Hepatocyte (in vitro differentiated cells): ENCODE results near the gene EPHA4. TPM values are rescaled to one million over a fixed set of nuclear protein-coding genes. Genes with fewer than 3 reads are reported as not detected.

ENCODE experiments used
- DNase-seq: peaks from one replicate; pipeline ENCODE4 v3.0.0-alpha.2; 2016; ENCODE audit warnings: low spot score
- H2AFZ ChIP-seq: fragments of 200-600 bp; sonication (generic); 2 replicates; pipeline ENCODE4 v1.6.0; 2016; ENCODE audit warnings: antibody characterized with exemption, mild to moderate bottlenecking
- H3K27ac ChIP-seq: fragments of 200-600 bp; sonication (generic); 2 replicates; pipeline ENCODE4 v1.5.1; 2016; ENCODE audit warnings: mild to moderate bottlenecking
- H3K27me3 ChIP-seq: fragments of 200-600 bp; sonication (generic); 2 replicates; pipeline ENCODE4 v1.6.1; 2016
- H3K36me3 ChIP-seq: fragments of 200-600 bp; sonication (generic); replicated peaks from 2 replicates; pipeline ENCODE4 v1.5.1; 2016; ENCODE audit warnings: low read depth; ENCODE audit not compliant: insufficient read depth
- H3K4me1 ChIP-seq: fragments of 200-600 bp; sonication (generic); 2 replicates; pipeline ENCODE4 v1.5.1; 2016; ENCODE audit warnings: mild to moderate bottlenecking, moderate library complexity; ENCODE audit not compliant: insufficient read depth
- H3K4me2 ChIP-seq: fragments of 200-600 bp; sonication (generic); 2 replicates; pipeline ENCODE4 v1.6.0; 2016
- H3K4me3 ChIP-seq: fragments of 200-600 bp; sonication (generic); 2 replicates; pipeline ENCODE4 v1.5.1; 2016; ENCODE audit warnings: mild to moderate bottlenecking
- H3K79me2 ChIP-seq: fragments of 200-600 bp; sonication (generic); 2 replicates; pipeline ENCODE4 v1.6.0; 2017; ENCODE audit warnings: mild to moderate bottlenecking
- H3K9me2 ChIP-seq: fragments of 200-600 bp; sonication (generic); replicated peaks from 2 replicates; pipeline ENCODE4 v1.6.0; 2017; ENCODE audit warnings: mild to moderate bottlenecking; ENCODE audit not compliant: insufficient read depth
- H3K9me3 ChIP-seq: fragments of 200-600 bp; sonication (generic); 2 replicates; pipeline ENCODE4 v1.5.1; 2016; ENCODE audit warnings: low read depth, mild to moderate bottlenecking
- H4K20me1 ChIP-seq: fragments of 200-600 bp; sonication (generic); 2 replicates; pipeline ENCODE4 v1.6.0; 2016; ENCODE audit warnings: mild to moderate bottlenecking; ENCODE audit not compliant: insufficient read depth, poor library complexity, severe bottlenecking
- CTCF ChIP-seq: fragments of 200-600 bp; sonication (generic); IDR thresholded peaks from 2 replicates; pipeline ENCODE4 v1.5.1; 2016; ENCODE audit warnings: antibody characterized with exemption, mild to moderate bottlenecking; ENCODE audit not compliant: poor library complexity
- EZH2 ChIP-seq: fragments of 200-600 bp; sonication (generic); IDR thresholded peaks from 2 replicates; pipeline ENCODE4 v1.6.1; 2016; ENCODE audit warnings: antibody characterized with exemption, mild to moderate bottlenecking, borderline replicate concordance
- EZH2phosphoT487 ChIP-seq: fragments of 200-600 bp; sonication (generic); IDR thresholded peaks from one replicate; pipeline ENCODE4 v1.6.1; 2018; ENCODE audit warnings: antibody characterized with exemption, mild to moderate bottlenecking, low read depth, moderate library complexity; ENCODE audit not compliant: unreplicated experiment, severe bottlenecking
- WGBS: methylation state at CpG from one replicate; pipeline ENCODE4 v1.1.6; 2016; ENCODE audit warnings: low lambda C conversion rate; ENCODE audit errors: missing lambda C conversion rate; 5-methylcytosine and 5-hydroxymethylcytosine counted together
- polyA plus RNA-seq: library from polyadenylated mRNA; unstranded; fragments of >200 nt; fragmentation: Nextera tagmentation; extraction: Ambion mirVana; gene quantifications from 2 replicates; pipeline ENCODE4 v1.2.1, GENCODE V29; 2016
- total RNA-seq: library from RNA; depleted of rRNA; stranded (reverse); fragments of >200 nt; gene quantifications from 2 replicates; pipeline ENCODE4 v1.2.3, GENCODE V29; 2014

Gene EPHA4
- total and polyA plus RNA-seq, 2 experiments from 2014 or later = 7.8 to 36.8 TPM

- no peaks in the 10 kb centered on the region for H4K20me1 ChIP-seq
- TF ChIP-seq EZH2 (no peak), EZH2phosphoT487 (no peak), CTCF (no peak)
- H3K4me1 ChIP-seq = peaks cover 4% of the 10 kb centered on the region
Measured at GRCh38 chr2:221392228-221392881, 179.7 kb downstream of the EPHA4 start.

GRCh38 chr2:221390878-221391277 lies 181.2 kb downstream of the EPHA4 start:
- Histone ChIP-seq H3K36me3 (no peaks in the 10 kb centered on the region), H4K20me1 (no peaks in the 10 kb centered on the region), H3K4me2 (no peak overlapping the region), H3K79me2 (no peaks in the 10 kb centered on the region), H3K27ac (no peak overlapping the region), H3K27me3 (no peaks in the 10 kb centered on the region), H3K9me2 (no peaks in the 10 kb centered on the region), H3K4me3 (no peak overlapping the region), H3K9me3 (no peaks in the 10 kb centered on the region), H3K4me1 (peaks cover 4% of the 10 kb centered on the region), H2AFZ (no peak overlapping the region)
- DNase-seq = no peak
- WGBS = 50% methylated on average over 4 of the region's 4 CpGs
- no peak for TF ChIP-seq CTCF
- no peak for TF ChIP-seq EZH2phosphoT487
- TF ChIP-seq EZH2 = no peak

More at GRCh38 chr2:221392228-221392881, 179.7 kb downstream of the EPHA4 start:
- no peaks in the 10 kb centered on the region for H3K9me2 ChIP-seq
- H3K79me2 ChIP-seq = no peaks in the 10 kb centered on the region
- no peak overlapping the region for H3K4me2 ChIP-seq
- H3K27me3 ChIP-seq = no peaks in the 10 kb centered on the region
- no peaks in the 10 kb centered on the region for H3K9me3 ChIP-seq
- no peak overlapping the region for H2AFZ ChIP-seq
- H3K36me3 ChIP-seq = no peaks in the 10 kb centered on the region
- WGBS = 93% methylated on average over 5 of the region's 5 CpGs
- DNase-seq = no peak
- H3K27ac ChIP-seq = no peak overlapping the region
- H3K4me3 ChIP-seq = no peak overlapping the region

GRCh38 chr2:221389904-221390303 lies 182.2 kb downstream of the EPHA4 start:
- peaks cover 4% of the 10 kb centered on the region for H3K4me1 ChIP-seq
- H3K4me3 ChIP-seq = no peak overlapping the region
- no peak for DNase-seq
- no peaks in the 10 kb centered on the region for H3K36me3 ChIP-seq
- H3K27ac ChIP-seq = no peak overlapping the region
- no peaks in the 10 kb centered on the region for H3K9me3 ChIP-seq
- H2AFZ ChIP-seq = no peak overlapping the region
- TF ChIP-seq CTCF = no peak
- TF ChIP-seq EZH2phosphoT487 = no peak
- no peak for TF ChIP-seq EZH2
- H3K4me2 ChIP-seq = peak overlapping the region; percentile 12
- no peaks in the 10 kb centered on the region for H3K9me2 ChIP-seq
- WGBS = 46% methylated on average over 2 of the region's 2 CpGs
- H3K79me2 ChIP-seq = no peaks in the 10 kb centered on the region
- H3K27me3 ChIP-seq = no peaks in the 10 kb centered on the region
- no peaks in the 10 kb centered on the region for H4K20me1 ChIP-seq
